Activated T-cell treated with anti-CD3 and anti-CD28 coated beads, Interleukin-2, amount 50 U/mL, for 1 hour (primary cell): ENCODE measurements around the gene CMTM4.
"Not testable (repeated sequence)": the region's sequence is repeated elsewhere in the genome, so short reads cannot be mapped to it uniquely, and the experiment has no call there.

Source experiments
- DNase-seq: peaks from one replicate; pipeline ENCODE4 v3.0.0-alpha.2; 2020

Gene CMTM4

GRCh38 chr16:66639091-66639885 is 57.3 kb downstream of the CMTM4 start:
- DNase-seq, result no peak

GRCh38 chr16:66637806-66638205 is 58.7 kb downstream of the CMTM4 start:
- no peak for DNase-seq

GRCh38 chr16:66636199-66636598 is 60.3 kb downstream of the CMTM4 start:
- no peak for DNase-seq

- DNase-seq, result no peak
Measured at GRCh38 chr16:66635406-66635805, 61.1 kb downstream of the CMTM4 start.

GRCh38 chr16:66634527-66635196 is 61.9 kb downstream of the CMTM4 start:
- DNase-seq, result no peak

GRCh38 chr16:66631558-66631957 is 65.0 kb downstream of the CMTM4 start:
- DNase-seq, result not testable (repeated sequence)

- DNase-seq, result not testable (repeated sequence)
Measured at GRCh38 chr16:66630561-66631260, 65.8 kb downstream of the CMTM4 start.

GRCh38 chr16:66629856-66630255 is 66.7 kb downstream of the CMTM4 start:
- no peak for DNase-seq

GRCh38 chr16:66627611-66628378 is 68.7 kb downstream of the CMTM4 start:
- not testable (repeated sequence) for DNase-seq

GRCh38 chr16:66623755-66624154 is 72.8 kb downstream of the CMTM4 start:
- DNase-seq, result no peak

- no peak for DNase-seq
Measured at GRCh38 chr16:66622863-66623262, 73.7 kb downstream of the CMTM4 start.

GRCh38 chr16:66621973-66622372 is 74.6 kb downstream of the CMTM4 start:
- no peak for DNase-seq

GRCh38 chr16:66620429-66620795 is 76.1 kb downstream of the CMTM4 start:
- DNase-seq, result no peak

- no peak for DNase-seq
Measured at GRCh38 chr16:66619534-66620428, 76.8 kb downstream of the CMTM4 start.

GRCh38 chr16:66618588-66619375 is 77.8 kb downstream of the CMTM4 start:
- no peak for DNase-seq

GRCh38 chr16:66617728-66618127 is 78.8 kb downstream of the CMTM4 start:
- no peak for DNase-seq

- DNase-seq, result no peak
Measured at GRCh38 chr16:66617010-66617434, 79.5 kb downstream of the CMTM4 start.

GRCh38 chr16:66616592-66616991 is 80.0 kb downstream of the CMTM4 start:
- no peak for DNase-seq

- no peak for DNase-seq
Measured at GRCh38 chr16:66616169-66616568, 80.4 kb downstream of the CMTM4 start.

- no peak for DNase-seq
Measured at GRCh38 chr16:66614161-66614802, 82.3 kb downstream of the CMTM4 start.

- DNase-seq, result no peak
Measured at GRCh38 chr16:66612422-66612821, 84.1 kb downstream of the CMTM4 start.
